Choroid plexus epithelial cell (primary cell): ENCODE measurements around the gene FANCL.
"Not testable (repeated sequence)": the region's sequence is repeated elsewhere in the genome, so short reads cannot be mapped to it uniquely, and the experiment has no call there.

Source experiments
- DNase-seq: peaks from one replicate; pipeline ENCODE4 v3.0.0-alpha.2; 2010; ENCODE audit warnings: low read depth
- H3K4me3 ChIP-seq: 2 replicates; pipeline ENCODE4 v1.5.1; 2011; ENCODE audit warnings: low read depth, mild to moderate bottlenecking, control low read depth, low read length, moderate library complexity
- TF ChIP-seq, protein P1 (sequence below): conservative IDR thresholded peaks from 2 replicates; pipeline ENCODE4 v1.5.1; 2011; ENCODE audit warnings: low read depth, mild to moderate bottlenecking, control low read depth, inconsistent platforms, low read length, moderate library complexity

FANCL gene

DNA sequence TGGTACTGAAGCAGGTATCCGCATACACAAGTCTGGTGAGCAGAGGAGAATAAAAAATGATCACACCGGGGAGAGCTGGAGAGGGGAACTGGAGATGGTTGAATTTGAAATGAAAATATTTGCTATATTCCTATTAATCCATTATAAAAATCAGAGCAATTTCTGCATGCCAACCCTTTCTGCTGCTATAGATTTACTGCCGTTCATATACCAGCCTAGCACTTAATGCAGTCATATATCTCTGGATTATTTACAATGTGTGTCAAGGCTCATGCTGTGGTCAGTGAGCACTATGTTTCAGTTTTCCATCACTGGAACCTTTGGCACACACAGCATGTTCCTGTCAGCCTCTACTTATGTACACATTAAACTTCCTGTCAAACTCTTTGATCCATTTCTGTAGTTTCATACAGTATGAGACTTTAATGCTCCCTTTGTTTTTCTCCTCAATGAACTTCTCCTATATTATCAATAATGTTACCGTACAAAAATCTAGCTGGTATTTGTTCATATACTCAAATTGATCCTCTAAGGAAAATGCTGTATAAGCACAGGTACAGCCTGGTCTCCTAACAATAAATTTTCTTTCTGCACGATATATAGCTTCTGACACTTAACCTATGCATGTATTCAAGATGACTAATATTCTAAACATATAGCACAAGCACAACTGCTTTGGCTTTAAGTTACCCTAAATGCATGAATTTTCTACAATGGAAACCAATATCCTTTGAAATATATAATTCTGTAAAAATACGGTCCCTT, 36.7 kb downstream of the FANCL start:
- DNase-seq: peak; percentile 53
- TF ChIP-seq, protein P1, sequence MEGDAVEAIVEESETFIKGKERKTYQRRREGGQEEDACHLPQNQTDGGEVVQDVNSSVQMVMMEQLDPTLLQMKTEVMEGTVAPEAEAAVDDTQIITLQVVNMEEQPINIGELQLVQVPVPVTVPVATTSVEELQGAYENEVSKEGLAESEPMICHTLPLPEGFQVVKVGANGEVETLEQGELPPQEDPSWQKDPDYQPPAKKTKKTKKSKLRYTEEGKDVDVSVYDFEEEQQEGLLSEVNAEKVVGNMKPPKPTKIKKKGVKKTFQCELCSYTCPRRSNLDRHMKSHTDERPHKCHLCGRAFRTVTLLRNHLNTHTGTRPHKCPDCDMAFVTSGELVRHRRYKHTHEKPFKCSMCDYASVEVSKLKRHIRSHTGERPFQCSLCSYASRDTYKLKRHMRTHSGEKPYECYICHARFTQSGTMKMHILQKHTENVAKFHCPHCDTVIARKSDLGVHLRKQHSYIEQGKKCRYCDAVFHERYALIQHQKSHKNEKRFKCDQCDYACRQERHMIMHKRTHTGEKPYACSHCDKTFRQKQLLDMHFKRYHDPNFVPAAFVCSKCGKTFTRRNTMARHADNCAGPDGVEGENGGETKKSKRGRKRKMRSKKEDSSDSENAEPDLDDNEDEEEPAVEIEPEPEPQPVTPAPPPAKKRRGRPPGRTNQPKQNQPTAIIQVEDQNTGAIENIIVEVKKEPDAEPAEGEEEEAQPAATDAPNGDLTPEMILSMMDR: no peak
- H3K4me3 ChIP-seq: no peak overlapping the region

DNA sequence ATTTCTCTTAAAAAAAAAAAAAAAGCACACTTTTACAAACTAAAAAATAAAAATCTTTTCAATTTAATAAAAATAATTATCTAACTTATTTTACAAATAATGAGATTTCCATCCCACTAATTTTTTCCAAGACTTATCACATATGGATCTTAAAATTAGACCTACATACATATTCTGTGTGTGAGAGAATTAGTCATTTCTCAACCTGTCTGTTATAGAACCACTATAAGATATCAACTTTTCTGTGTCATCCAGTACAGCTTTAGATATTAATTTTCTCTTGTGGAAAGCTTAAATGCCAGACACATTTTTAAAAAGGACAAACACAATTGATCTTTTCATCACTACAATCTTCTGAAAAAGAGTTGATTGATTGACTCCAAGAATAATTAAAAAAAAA, 38.1 kb downstream of the FANCL start:
- no peak for DNase-seq
- TF ChIP-seq, protein P1: no peak
- no peak overlapping the region for H3K4me3 ChIP-seq

DNA sequence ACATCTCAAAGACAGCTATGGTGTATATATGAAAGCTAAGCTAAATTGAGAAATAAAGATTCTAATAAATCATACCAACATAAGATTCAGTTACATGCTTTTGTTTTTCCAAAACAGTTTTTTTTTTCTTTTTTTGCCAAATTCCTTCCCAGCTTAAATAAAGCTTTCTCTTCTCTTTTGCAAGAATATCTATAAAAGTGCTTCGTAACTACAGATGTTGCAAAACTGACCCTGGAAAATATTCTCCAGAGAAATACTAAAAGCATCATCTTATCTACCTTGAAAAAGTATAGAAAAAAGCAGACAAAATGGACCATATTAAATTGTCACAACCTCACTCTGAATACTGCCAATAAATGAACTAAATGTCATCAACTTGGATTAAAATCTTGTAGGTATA, 38.7 kb downstream of the FANCL start:
- TF ChIP-seq, protein P1: no peak
- no peak overlapping the region for H3K4me3 ChIP-seq
- DNase-seq: no peak

DNA sequence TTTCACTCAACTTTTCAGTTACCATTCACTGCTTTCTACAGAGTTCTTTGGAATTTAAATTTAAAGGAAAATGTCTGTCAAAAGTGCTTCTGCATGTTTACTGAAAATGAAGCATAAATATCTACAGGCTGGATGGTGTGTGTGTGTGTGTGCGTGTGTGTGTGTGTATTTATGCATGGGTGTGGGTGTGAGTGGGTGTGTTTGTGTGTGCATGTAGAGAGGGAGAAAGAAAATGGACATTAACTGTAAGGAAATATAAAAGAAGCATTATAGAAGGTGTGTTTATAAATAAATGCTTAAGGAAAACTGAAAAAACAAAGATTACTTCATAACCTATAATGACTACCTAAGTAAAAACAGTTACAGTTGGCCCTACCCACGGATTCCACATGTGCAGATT, 43.2 kb downstream of the FANCL start:
- no peak for DNase-seq
- TF ChIP-seq, protein P1: no peak
- no peak overlapping the region for H3K4me3 ChIP-seq

DNA sequence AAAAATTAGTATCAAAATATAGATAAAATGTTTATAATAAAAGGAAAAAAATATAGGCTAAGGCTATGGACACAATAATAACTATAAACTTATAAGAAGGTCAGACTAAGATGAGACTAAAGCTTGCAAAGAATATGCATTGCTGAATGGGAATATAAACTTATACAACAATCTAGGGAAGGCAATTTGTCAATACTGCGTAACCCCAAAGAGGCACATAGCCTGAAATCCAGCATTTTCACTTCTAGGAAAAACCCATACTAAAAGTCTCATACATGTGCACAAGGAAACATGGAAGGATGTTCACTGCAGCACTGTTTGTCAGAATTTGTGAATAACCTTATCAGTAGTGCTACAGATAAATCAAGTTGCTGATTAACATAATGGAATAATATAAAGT, 45.5 kb downstream of the FANCL start:
- TF ChIP-seq, protein P1: no peak
- no peak for DNase-seq
- no peak overlapping the region for H3K4me3 ChIP-seq

DNA sequence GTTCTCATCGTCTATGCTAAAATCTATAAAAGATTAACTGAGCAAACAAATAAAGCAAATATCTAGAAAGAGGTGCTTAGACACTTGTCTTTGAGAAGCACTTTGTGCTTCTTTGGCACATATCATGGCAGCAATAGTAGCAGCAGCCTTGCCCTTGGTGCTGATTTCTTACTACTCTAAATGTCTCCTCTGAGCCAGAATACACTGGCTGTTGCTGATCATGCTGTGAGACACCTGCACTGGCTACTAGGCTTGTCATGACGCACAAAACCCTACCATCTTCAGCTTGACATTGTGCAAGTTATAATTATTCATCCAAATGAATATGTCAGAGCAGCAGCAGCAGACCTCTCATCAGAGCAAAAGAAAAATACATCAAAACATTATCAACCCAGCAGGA, 46.7 kb downstream of the FANCL start:
- H3K4me3 ChIP-seq: no peak overlapping the region
- DNase-seq: peak; percentile 10
- TF ChIP-seq, protein P1: no peak

DNA sequence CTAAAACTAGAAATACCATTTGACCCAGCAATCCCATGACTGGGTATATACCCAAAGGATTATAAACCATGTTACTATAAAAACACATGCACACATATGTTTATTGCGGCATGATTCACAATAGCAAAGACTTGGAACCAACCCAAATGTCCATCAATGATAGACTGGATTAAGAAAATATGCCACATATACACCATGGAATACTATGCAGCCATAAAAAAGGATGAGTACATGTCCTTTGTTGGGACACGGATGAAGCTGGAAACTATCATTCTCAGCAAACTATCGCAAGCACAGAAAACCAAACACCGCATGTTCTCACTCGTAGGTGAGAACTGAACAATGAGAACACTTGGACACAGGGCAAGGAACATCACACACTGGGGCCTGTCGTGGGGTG, 54.1 kb downstream of the FANCL start:
- not testable (repeated sequence) for H3K4me3 ChIP-seq, DNase-seq
